ENCODE results near the gene RPS27L.

The RPS27L gene

DNA sequence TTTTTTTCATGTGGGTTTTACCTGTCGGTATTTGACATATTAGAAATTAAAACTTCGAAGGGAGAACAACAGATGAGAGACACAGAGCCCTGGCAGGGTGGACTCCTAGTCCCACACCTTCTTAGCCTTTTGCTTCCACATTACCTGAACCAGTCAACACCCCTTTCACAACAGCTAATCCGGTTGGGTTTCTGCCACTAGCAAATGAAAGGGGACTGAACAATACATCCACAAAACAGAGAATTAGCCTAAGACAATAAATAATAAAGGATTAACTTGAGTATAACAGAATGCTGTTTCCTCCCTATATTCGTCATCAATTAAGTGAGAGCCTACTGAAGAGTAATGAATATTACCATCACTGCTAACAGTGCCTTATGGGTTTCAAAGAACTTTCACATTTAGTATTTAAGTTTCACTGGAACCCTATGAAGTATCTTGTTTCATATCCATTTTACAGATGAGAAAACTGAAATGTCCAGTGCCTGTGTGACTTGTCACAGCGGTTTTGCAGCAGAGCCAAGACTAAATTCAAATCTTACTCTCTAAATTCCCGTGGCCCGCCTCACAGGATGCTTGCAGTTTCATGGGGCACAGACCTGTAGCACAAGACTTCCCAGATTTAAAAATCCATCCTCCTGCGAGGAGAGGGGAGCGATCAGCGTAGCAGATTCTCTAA, 31.1 kb upstream of the RPS27L start:
- DNase-seq (ENCODE audit: low spot score) = no peak

- no peak for DNase-seq (ENCODE audit: low spot score)
Measured at GRCh38 chr15:63187589-63188226, 30.4 kb upstream of the RPS27L start.

DNA sequence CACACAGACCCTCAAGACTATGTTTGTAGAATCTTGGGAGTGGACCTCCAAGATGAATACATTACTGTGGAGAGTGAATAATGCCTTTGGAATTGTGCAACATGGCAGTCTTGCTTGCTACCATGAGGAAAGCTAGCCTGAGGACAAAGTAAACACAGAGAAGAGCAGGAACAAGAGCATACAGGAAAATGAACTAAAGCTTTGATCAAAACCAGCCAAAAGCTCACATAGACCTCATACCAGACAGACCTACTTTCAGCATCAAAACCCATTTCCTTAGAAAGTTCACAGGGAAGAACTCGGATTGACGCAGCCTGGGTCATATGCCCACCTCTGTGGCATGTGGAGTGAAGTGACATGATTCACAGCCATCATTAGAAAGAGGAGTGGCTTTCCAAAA, 28.8 kb upstream of the RPS27L start:
- no peak for DNase-seq (ENCODE audit: low spot score)

DNA sequence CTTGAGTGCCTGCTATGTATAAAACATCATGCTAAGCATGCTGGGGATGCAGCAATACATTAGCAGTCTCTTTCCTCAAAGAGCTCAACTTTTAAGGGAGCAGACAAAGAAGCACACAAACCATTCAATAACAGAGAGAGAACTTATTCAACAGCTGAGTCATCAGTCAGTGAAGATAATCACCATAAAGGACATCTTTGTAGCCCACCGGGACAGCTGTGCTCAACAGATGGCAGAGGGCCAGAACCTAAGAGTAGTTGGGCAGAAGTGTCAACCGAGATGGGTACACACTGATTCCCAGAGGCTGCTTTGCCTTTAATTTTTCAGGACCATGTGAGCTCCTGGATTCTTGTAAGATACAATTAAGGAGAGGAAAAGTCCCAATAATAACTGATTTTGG, 27.9 kb upstream of the RPS27L start:
- DNase-seq (ENCODE audit: low spot score) = no peak

DNA sequence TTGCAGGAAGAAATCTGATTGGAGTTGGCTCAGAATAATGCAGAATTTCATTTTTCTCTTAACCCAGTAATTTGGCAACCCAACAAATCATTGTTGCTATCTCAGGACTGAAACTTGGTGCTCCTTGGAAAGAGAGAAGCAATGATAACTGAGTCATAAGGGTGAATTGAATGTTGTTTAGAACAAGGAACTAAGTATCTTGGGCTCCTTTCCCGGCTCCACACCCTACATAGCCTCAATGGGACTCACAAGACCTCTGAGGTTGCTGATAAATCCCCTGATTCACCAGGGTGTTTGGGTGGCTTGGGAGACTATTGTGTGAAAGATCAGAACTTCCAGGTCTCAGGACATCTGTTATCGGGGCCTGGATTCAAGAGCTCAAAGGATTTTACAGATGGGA, 24.4 kb upstream of the RPS27L start:
- no peak for DNase-seq (ENCODE audit: low spot score)

- DNase-seq (ENCODE audit: low spot score) = no peak
Measured at GRCh38 chr15:63180746-63181145, 23.5 kb upstream of the RPS27L start.

- DNase-seq (ENCODE audit: low spot score) = peak; percentile 26
Measured at GRCh38 chr15:63178034-63178433, 20.8 kb upstream of the RPS27L start.

DNA sequence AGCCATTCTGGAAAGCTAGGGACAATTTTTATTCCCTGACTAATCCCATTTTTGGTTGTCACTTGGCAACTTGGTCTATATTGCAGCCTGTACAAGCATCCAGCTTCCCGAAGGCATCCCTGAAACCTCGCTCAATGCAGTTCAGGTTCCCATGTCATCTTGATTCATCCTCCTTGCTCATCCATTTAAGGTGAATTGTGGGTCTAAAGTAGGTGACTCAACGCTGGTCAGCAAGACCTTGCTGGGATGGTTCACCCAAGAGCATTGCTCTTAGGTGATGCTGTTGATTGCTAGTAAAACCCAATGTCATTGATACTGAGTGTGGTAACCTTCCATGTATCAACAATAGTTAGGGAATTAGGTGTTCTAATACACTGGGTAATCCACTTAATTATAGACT, 19.0 kb upstream of the RPS27L start:
- no peak for DNase-seq (ENCODE audit: low spot score)

- DNase-seq (ENCODE audit: low spot score) = peak; percentile 52
Measured at GRCh38 chr15:63172851-63173451, 15.7 kb upstream of the RPS27L start.

DNA sequence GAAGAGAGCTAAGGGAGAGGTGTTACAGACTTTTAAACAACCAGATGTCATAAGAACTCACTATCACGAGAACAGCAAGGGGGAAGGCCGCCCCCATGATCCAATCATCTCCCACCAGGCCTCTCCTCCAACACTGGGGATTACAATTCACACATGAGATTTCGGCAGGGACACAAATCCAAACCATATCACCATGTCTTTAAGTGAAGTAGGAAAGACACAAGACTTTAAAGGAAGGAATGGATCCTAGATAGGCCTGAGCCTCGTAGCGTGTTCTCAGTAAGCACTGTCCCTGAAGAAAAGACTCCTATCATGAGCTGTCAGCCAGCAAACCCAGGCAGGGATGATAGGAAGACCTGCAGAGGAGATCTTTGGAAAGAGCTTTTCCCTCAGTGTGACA, 15.1 kb upstream of the RPS27L start:
- DNase-seq (ENCODE audit: low spot score) = no peak

DNA sequence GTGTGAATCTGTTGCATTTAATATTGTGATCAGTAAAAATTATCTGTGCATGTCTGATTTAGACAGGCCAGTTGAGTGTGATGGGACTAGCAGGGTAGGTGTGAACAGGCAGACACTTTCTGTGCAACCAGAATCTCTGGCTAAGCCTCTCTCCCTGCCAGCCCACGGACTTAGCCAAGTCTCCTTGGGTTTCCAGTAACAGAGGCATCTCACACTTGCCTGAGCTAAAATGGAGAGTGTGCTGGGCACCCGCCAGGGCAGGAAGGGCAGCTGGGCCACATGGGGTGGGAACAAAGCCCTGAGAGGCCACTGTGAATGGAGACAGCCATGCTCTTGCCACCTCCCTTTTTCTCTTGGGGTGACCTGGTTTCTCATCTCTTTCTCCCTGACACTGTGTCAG, 12.5 kb upstream of the RPS27L start:
- no peak for DNase-seq (ENCODE audit: low spot score)

GRCh38 chr15:63166219-63166618, 8.9 kb upstream of the RPS27L start:
- DNase-seq (ENCODE audit: low spot score) = no peak

DNA sequence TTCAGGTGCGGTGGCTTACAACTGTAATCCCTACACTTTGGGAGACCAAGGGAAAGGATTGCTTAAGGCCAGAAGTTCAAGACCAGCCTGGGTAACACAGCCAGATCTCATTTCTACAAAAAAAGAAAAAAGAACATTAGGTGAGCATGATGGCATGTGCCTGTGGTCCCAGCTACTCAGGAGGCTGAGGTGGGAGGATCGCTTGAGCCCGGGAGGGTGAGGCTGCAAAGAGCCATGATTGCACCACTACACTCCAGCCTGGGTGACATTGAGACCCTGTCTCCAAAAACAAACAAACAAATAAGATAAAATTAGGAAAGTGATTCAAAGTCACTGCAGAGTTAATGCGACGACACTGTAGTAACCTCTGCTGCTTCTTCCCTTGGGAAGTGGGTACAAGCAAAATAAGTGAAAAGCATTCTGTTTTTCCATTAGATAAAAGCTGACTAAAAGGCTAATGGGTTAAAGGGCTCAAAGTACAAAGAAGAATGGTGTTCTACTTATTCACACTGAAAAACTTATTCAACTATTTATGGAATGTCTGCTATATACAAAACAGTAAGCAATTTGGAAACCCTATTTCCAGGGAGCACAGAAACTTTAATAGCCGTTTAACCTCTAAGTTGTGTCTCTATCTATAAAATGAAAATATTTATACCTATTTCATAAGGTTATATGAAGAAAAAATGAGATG, 8.0 kb upstream of the RPS27L start:
- no peak for DNase-seq (ENCODE audit: low spot score)

- no peak for DNase-seq (ENCODE audit: low spot score)
Measured at GRCh38 chr15:63163217-63163616, 5.9 kb upstream of the RPS27L start.

DNA sequence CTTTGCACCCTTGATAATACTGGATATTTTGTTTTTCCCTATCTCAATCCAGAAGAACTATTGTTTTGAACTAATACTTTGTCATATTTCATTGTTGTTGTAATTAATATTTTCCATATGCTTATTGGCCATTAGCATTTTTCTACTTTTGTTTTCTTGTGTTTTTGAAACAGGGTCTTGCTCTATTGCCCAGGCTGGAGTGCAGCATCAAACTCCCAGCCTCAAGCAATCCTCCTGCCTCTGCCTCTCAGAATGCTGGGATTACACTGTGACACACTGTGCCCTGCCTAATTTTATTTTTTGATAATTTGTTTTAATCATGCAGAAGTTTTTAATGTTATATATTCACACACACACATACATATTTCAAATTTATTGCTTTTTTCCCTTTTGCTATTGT, 3.4 kb upstream of the RPS27L start:
- DNase-seq (ENCODE audit: low spot score) = no peak

DNA sequence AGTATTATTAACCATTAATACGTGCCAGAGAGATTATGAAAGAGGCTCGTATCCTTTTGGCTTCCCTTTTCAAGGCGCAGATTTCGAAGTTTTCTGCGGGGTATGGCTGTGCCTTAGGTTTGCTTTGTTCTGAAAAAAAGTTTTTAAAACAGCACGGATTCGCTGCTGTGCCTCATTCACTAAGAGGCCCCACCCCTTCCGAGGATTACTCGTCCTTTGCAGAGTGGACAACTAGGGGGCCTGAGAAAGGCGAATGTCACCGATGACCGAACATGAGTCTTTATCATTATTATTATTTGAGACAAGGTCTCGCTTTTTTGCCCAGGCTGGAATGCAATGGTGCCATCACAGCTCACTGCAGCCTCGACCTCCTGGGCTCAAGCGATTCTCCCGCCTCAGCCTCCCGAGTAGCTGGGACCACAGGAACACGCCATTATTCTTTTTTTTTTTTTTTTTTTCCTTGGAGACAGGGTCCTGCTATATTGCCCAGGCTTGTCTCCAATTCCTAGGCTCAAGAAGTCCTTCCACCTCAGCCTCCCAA, 684 bp upstream of the RPS27L start:
- peak; percentile 50 for DNase-seq (ENCODE audit: low spot score)

DNA sequence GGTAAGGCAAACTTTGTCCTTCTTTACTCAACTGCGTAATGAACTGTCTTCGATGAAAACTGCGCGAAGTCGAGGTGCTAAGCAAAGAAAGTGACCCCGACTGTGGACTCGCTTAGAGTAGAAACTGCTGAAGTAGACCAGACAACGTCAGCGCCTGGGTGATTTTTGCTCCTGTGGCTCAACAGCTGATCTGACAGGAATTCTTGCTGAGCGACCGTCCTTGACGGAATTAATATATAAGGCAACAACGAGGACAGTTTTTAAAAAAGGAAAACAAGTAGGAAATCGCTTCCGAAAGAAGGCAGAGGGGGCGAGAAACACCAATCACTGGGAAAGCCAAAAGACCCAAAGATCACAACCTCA, 541 bp downstream of the RPS27L start:
- DNase-seq (ENCODE audit: low spot score) = peak; percentile 29

DNA sequence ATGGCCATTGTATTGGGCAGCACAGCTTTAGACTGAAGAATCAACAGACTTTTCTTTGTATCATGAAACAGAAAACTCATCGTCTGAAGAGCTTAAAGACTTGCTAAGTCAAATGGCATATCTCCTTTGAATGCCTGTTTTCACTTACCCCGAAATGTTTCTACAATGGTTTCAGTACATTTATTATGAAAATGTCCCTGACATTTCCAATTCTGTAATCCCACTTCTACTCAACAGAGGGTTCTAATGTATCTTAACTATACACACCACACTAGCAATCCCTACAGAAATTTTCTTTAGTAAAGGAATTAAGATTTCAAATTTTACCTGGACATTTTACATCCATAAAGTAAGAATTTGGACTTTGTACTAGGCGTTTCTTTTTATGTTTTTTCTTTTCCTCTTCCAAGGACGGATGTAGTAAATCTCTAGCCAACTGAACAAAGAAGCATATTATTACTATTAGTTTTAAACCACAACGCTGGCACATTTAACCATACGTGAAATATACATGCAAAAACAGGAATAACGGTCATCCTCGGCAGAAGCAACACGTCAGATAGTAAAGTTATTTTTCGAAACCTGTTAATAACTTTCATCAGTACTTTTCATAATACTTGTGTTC, 1.1 kb downstream of the RPS27L start:
- no peak for DNase-seq (ENCODE audit: low spot score)

GRCh38 chr15:63155486-63155885, 1.8 kb downstream of the RPS27L start:
- no peak for DNase-seq (ENCODE audit: low spot score)

DNA sequence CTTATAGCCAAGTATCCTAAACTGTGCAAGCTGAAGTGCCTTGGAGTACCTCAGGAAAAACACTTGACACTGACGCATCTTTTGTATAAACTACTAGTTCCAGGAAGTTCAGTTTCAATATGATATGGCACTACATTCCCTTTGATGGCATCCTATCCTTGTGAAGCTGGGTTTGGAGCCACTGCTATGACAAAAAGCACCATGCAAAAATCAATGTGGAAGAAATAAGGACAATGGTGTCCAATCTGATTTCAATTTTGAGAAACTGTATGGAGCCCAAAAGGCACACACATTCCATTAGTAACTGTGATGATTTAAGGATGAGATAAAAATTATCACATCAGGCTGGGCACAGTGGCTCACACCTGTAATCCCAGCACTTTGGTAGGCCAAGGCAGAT, 5.6 kb downstream of the RPS27L start:
- no peak for DNase-seq (ENCODE audit: low spot score)

GRCh38 chr15:63146684-63147083, 10.6 kb downstream of the RPS27L start:
- DNase-seq (ENCODE audit: low spot score) = no peak

DNA sequence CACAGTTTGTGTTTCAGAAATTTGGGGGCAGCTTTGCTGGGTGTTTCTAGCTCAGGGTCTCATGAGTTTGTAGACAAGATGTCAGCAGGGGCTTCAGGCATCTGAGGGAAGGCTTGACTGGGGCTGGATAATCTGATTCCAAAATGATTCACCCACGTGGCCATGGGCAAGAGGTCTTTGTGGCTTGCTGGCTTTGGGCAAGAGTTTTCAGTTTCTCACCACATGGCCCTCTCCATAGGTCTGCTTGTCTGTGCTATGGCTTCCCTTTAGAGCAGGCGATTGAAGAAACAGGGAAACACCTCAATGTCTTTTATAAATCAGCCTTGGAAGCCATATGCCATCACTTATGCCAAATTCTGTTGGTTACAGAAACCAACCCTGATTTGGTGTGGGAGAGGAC, 11.9 kb downstream of the RPS27L start:
- DNase-seq (ENCODE audit: low spot score) = no peak
